Activated CD4-positive, alpha-beta T cell treated with anti-CD3 and anti-CD28 coated beads, Interleukin-10, Interleukin-2, amounts not matched to agents 100 ng/mL and 50 ng/mL, durations not matched to agents 16 hours and 8 hours (primary cell): ENCODE results near the gene CA11.

Experiments used
- DNase-seq: peaks from one replicate; pipeline ENCODE4 v3.0.0-alpha.2; 2020

The CA11 gene

DNA sequence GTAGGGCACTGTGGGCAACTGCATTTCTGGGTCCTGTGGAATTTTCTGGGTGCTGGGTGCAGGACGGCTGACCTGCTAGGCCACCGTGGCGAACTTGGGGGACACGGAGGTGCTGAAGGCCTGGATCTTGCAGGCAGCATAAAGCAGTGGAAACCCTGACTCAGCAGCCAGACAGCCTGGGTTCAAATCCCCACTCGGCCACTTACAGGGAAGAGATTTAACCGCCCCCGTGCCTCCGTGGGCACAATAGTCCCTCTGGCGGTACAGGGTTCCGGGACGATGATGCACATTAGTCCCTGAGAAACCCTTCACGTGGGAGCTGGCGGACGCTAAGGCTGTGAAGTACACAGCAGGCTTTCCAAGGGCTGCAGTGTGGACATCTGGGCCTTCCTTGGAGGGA lies 34.1 kb downstream of the CA11 start:
- DNase-seq = no peak

DNA sequence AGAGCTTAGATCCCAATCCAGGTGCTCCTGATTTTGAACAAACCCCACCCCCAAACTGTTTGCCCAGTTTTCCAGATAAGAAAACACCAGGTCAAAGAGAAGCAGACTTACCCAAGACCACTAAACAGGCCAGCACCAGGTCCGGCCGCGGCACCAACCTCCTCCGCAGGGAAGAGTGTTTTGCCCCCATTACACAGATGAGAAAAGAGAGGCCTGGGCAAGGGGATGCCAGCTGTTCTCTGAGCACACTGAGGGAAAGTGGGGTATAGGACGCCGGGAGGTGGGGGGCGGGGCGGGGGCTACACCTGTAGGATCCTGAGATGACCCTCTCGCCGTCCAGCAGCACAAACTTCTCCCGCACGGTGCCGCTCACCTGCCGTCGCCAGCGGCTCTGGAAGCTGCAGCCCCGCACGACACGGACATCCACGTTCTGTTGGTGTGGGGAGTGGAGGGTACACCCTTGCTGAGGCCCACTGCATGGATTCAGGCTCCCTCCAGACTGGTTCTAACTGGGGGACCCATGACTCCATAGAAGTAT lies 36.3 kb downstream of the CA11 start:
- no peak for DNase-seq

DNA sequence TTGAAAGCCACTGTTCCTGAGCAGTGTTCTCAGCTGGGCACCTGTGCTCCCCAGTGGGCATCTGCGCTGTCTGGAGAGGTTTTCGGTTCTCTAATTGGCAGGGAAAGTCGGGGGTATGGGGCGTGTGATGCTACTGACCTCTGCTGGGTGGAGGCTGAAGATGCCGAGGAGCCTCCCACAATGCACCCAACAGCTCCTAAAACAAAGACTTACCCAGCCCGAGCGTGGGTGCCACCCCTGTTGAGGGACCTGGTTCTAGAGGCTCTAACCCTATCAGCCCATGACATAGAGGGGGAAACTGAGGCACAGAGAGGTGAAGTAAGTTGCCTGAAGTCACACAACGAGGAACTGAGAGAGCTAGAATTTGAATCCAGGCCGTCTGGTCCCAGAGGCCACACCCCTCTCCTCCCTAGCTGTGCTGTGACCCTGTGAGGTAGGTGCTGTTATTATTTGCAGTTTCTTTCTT lies 37.2 kb downstream of the CA11 start:
- peak; percentile 62 for DNase-seq

DNA sequence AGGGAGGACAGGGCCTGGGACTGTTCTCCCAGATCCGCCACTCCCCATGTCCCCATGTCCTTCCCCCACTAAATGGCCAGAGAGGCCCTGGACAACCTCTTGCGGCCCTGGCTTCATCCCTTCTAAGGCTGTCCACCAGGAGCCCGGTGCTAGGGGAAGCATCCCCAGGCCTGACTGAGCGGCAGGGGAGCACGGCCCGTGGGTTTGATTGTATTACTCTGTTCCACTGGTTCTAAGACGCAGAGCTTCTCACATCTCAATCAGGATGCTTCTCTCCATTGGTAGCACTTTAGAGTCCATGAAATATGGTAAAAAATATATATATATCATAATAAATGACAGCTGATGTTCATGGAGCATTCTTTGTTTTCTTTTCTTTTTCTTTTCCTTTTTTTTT lies 38.6 kb downstream of the CA11 start:
- DNase-seq = no peak

DNA sequence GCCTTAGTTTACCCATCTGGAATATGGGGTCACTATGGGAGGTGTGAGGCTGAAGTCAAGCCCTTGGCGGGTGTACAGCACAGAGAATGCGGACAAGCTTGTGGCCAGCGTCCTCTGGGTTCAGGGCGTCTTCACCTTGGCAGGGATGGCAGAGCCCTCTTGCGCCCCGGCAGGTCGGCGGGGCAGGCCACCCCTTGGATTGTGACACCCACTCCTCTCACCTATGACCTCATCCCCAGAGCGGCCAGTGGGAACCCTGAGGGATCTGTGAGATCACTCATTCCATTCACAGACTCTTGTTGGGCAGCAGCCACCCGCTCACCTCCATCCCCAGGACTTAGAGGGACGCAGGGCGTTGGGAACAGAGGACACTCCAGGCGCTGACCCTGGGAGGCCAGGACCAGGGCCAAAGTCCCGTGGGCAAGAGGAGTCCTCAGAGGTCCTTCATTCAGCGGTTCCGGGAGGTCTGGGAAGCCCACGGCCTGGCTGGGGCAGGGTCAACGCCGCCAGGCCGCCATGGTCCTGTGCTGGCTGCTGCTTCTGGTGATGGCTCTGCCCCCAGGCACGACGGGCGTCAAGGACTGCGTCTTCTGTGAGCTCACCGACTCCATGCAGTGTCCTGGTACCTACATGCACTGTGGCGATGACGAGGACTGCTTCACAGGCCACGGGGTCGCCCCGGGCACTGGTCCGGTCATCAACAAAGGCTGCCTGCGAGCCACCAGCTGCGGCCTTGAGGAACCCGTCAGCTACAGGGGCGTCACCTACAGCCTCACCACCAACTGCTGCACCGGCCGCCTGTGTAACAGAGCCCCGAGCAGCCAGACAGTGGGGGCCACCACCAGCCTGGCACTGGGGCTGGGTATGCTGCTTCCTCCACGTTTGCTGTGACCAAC lies 39.3 kb downstream of the CA11 start, which contains the start of gene SPACA4:
Gene SPACA4, plus strand, starts transcription at position 280 of the 896 bp plus-strand sequence. Its CDS starts 237 bp downstream, at position 517.
- no peak for DNase-seq

DNA sequence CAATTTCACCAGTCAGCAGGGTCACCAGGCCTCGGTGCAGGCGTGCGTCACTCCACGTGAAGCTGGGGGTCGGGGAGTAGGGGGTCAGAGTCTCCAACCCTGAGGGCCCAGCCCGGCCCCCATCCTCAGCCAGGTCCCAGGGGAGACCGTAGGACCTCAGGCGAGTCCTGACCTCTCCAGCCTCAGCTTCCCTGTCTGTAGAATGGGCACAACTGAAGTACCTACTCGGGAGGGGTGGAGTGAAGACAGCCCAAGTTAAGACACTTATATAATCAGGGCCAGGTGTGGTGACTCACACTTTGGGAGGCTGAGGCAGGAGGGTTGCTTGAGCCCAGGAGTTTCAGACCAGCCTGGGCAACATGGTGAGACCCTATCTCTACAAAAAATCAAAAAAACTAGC lies 42.1 kb downstream of the CA11 start:
- DNase-seq = no peak

DNA sequence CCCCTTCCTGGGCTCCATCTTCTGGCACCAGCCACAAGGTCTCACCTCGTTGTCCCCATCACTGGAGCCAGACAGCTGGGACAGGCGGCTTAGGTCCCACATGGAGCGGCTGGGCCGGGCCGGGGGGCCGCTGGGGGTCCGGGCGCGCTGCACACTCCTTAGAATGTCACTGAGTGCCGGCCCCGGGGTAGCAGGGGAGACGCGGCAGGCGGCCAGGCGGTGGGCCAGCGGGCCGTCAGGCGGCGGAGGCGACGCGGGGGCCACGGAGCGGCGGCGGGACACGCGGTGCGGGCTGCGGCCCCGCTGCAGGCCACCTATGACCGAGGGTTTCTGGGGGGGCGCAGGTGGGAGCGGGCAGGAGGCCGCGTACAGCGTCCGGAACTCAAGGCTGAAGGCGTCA lies 42.5 kb downstream of the CA11 start:
- no peak for DNase-seq

DNA sequence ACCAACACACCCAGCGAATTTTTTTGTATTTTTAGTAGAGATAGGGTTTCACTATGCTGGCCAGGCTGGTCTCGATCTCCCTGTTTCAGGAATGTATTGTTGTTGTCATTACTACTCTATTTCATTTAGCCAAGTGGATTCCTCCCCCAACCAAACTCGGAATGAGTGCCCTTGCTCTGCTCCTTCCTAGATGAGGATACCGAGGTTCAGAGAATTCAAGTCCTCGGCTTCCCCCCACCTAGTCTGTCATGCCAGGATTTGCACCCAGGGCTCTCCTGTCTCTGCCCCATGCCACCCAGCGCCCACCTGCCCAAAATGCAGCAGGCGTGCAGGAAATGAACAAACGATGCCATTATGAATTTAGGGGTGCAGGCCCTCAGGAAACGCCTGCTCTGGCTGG lies 43.0 kb downstream of the CA11 start:
- DNase-seq = no peak

DNA sequence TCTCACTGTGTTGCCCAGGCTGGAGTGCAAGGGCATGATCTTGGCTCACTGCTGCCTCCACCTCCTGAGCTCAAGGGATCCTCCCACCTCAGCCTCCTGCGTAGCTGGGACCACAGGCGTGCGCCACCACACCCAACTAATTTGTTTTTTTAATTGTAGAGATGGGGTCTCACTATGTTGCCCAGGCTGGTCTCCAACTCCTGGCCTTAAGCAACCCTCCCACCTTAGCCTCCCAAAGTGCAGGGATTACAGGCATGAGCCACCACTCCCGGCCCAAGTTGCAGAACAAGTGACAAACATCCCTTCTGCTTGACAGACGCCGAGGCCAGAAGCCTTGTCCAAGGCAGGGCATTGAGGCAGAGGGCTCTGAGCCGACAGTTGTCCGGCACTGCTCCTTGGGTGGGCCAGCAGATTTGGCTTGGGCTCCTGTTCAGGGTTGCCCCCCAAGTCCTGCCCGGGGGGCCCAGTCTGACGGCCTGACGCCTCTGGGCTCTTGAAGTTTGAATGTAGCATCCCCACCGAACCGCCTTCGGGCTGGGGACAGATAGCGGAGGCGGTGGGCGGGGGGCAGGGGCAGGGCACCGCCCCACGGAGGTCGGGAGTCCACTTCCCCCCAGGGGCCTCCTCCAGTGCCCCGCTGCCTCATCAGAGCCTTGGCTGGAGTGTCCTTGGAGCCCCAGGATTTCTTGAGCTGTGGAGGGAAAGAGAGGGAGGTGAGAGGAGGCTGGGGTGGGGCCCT lies 45.1 kb downstream of the CA11 start:
- DNase-seq = no peak

DNA sequence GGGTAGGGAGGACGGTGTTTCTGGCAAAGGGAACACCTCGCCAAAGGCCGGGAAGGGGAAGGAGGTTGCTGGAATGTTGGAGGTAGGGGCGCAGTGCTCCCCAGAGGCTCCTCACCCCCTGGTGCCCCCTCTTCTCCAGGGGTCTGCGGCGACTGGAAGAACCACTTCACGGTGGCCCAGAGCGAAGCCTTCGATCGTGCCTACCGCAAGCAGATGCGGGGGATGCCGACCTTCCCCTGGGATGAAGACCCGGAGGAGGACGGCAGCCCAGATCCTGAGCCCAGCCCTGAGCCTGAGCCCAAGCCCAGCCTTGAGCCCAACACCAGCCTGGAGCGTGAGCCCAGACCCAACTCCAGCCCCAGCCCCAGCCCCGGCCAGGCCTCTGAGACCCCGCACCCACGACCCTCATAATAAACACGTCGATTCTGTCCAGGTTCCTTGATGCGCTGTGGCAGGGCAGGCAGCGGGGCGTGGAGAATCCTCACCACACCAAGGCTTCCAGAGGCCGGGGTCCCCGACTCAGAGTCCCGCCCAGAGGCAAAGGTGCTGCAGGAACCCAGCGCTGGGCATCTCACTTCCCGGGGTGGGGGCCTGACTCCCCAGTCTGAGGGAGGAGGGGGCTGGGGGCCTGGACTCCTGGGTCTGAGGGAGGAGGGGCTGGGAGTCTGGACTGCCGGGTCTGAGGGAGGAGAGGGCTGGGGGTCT lies 46.8 kb downstream of the CA11 start:
- no peak for DNase-seq

DNA sequence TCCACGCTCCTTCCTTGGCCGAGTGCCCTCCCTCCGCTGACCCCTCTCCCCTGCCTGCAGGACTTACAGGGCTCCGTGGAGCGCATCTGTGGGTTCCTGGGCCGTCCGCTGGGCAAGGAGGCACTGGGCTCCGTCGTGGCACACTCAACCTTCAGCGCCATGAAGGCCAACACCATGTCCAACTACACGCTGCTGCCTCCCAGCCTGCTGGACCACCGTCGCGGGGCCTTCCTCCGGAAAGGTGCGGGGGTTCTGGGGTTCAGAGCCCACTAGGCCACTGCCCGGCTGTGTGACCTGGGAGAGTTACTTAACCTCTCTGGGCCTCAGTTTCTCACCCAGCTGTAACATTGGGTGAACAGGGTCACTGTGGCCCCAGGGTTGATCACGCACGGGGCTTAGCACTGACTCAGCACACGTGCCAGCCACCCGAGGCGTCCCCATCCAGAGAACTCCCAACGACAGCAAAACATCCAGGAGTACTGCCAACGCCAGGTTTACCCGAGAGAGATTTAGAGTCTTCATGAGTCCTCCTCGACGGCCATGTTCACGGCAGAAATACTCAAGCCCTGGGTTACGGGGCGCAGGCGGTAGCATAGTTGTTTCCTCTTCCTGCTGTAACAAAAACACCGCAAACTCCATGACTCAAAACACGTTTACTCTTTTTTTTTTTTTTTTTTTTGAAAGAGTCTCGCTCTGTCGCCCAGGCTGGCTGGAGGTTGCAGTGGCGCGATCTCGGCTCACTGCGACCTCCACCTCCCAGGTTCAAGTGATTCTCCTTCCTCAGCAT lies 49.1 kb downstream of the CA11 start:
- DNase-seq = peak; percentile 65

DNA sequence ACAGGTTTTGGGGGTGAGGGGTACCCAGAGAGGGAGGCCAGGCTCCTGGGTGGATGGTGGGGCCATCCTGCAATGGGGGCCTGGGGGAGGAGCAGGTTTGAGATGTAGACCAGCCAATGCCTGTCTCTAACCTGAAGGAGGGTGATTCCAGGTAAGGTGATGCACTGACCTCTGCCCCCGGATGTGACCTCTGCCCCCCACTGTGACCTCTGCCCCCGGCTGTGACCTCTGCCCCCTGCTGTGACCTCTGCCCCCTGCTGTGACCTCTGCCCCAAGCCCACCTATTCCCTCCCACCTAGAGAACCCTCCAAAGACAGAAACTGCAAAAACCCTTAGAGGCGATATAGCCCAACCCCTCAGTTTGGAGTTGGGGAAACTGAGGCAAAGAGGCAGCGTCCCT lies 49.8 kb downstream of the CA11 start:
- DNase-seq = no peak

DNA sequence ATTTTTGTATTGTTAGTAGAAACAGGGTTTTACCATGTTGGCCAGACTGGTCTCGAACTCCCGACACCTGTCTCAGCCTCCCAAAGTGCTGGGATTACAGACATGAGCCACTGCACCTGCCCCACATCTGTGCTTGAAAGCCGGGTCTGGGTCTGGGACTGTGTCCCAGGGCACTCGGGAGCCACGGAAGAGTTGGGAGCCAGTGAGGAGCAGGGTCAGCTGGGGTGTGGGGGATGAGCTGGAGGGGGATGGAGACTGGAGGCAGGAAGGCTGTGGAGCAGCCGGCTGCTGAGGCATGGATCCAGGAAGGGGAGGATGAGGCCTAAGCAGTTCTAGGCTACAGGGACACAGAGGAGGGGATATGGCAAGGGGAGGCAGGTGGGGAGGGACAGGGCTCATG lies 50.2 kb downstream of the CA11 start:
- no peak for DNase-seq

DNA sequence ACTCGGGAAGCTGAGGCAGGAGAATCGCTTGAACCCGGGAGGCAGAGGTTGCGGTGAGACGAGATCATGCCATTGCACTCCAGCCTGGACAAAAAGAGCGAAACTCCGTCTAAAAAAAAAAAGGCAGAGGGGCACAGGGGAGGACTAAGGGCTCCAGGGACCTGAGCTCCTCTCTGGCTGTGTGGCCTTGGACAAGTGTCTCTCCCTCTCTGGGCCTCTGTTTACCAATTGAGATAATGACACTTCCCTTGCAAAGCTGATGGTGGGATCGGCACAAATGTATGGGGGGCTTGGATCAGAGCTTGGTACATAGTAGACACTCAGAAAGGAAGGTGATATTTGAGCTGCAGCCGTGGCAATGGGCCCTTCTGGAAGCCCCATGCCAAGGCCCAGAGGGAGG lies 50.8 kb downstream of the CA11 start:
- no peak for DNase-seq

DNA sequence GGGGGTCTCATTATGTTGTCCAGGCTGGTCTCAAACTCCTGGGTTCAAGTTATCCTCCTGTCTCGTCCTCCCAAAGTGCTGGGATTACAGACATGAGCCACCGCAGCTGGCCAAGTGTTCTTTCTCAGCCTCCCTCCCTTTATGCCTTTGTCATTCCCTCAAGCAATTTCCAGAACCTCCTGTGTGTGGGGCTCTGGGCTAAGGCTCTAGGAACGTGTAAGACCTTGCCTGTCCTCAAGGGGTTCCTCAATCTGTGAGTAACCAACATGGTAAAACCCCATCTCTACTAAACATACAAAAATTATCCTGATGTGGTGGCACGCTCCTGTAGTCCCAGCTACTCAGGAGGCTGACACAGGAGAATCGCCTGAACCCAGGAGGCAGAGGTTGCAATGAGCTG lies 55.0 kb downstream of the CA11 start:
- no peak for DNase-seq

DNA sequence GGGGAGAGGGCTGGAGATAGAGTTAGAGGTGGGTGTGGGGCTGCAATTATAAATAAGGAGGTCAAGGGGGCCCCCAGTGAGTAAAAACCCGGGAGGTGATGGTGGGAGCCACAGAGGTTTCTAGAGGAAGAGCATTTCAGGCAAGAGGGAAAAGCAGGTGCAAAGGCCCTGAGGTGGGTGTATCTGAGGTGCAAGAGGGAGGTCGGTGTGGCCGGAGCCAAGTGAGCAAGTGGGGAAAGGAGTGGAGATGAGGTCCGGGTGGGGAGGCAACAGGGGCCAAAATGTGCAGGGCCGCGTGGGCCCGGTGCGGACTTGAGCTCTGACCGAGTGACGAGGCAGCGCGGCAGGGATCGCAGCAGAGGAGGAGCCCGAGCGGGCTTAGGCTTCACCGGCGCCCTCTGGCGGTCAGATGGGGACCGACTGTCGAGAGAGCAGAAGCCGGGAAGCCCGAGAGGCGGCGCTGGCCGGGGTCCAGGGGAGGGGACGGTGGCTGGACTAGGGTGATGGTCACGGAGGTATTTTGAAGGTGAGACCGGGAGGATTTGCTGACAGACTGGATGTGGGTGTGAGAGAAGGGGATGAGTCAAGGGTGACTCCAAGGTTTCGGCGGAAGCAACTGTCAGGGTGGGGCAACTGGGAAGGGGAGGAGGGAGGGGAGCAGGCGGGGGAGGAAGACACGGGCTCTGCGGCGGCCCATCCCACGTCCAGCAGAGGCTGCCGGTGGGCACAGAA lies 57.2 kb downstream of the CA11 start:
- peak; percentile 91 for DNase-seq
